Thyroid gland (tissue), 4 donors: ENCODE results near the gene MIER2.

Experiments
- CTCF ChIP-seq, 6 experiments: fragments of 200-600 bp in 3 of 6; fragments of 450-650 bp in 3 of 6; sonication (generic) in 3 of 6; IDR thresholded peaks; one replicate each; pipeline ENCODE4 v1.5.1; 2016 to 2019; ENCODE audit warnings: antibody characterized with exemption in 6 of 6, mild to moderate bottlenecking in 2 of 6, inconsistent platforms in 1 of 6, moderate library complexity in 1 of 6
- POLR2A ChIP-seq, 2 donors: fragments of 450-650 bp; IDR thresholded peaks; one replicate each; pipeline ENCODE4 v1.6.1; 2017; ENCODE audit warnings: antibody characterized with exemption in 2 of 2, mild to moderate bottlenecking in 2 of 2, moderate library complexity in 1 of 2

DNA sequence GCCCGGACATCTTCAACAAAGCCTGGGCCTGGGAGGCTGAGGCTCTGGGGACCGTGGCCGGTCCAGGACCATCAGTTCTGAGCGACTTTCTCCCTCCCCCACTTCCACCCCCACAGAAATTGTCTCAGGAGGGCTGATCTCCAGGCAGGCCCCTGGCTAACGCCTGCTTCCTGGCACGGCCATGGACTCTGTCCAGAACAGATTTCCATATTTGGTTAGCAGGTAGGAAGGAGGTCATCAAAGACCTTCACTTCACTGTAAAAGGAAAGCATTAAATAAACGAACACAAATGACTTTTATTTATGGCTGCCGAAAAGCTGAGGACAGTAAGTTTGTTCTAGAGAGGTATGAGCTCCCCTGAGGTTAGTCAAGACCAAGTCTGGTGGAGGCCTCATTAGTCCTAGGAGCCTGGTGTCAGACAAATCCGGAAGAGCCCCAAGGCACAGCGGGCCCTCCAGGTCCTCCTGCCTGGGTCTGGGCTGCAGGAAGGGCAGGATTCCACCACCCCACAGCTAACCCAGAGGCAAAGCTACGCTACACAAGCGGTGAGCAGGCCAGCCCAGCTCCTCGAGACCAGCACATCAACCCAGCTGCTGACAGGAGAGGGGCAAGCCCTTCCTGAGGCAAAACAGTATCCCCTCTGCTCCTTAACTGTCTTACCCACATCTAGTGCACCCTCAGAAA lies 48.8 kb downstream of the MIER2 start:
- TF ChIP-seq CTCF (IDR thresholded peaks at IDR 0.05) (no peak), POLR2A (IDR thresholded peaks at IDR 0.05) (no peak)
